ENCODE results near the gene AUTS2.

DNA sequence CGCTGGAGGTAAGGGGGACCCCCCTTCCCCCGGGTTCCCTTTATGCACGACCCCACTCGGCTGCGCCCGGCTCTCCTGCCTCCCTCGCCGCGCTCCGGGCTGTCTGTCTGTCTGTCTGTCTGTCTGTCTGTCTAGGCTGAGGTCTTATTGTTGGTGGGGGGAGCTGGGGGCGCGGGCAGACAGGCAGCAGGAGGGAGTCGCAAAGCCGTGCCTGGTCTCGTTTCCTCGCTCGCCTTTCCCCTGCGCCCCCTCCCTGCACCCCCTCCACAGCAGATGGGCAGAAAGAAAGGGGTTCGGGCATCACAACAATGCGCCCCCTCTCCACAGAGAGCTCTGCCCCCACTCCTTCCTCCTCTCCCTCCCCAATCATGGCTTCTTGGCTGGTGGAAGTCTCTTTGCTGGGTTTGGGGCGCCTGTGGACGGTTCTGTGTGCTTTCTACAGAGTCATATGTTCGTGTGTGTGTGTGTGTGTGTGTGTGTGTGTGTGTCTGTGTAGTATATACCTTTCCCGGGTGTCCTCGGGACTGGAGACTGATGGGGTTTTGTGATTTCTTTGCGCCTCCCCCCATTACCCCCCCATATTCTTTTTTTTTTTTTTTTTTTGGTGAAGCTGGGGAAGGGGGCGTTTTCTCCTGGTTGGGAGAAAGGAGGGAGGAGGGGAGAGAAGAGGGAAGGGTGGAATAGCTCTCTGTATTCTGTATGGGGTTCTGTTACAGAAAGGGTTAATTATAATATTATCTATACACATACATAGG lies 1.9 kb downstream of the AUTS2 start:
- TF ChIP-seq CBFB (CRISPR knock-in tag; IDR thresholded peaks at IDR 0.05; ENCODE audit: low read depth), result no peak
- TF ChIP-seq, protein P1, sequence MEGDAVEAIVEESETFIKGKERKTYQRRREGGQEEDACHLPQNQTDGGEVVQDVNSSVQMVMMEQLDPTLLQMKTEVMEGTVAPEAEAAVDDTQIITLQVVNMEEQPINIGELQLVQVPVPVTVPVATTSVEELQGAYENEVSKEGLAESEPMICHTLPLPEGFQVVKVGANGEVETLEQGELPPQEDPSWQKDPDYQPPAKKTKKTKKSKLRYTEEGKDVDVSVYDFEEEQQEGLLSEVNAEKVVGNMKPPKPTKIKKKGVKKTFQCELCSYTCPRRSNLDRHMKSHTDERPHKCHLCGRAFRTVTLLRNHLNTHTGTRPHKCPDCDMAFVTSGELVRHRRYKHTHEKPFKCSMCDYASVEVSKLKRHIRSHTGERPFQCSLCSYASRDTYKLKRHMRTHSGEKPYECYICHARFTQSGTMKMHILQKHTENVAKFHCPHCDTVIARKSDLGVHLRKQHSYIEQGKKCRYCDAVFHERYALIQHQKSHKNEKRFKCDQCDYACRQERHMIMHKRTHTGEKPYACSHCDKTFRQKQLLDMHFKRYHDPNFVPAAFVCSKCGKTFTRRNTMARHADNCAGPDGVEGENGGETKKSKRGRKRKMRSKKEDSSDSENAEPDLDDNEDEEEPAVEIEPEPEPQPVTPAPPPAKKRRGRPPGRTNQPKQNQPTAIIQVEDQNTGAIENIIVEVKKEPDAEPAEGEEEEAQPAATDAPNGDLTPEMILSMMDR (IDR thresholded peaks at IDR 0.05), result no peak
- TF ChIP-seq NR2C2 (CRISPR knock-in tag; IDR thresholded peaks at IDR 0.05), result no peak
- TF ChIP-seq, protein P2, sequence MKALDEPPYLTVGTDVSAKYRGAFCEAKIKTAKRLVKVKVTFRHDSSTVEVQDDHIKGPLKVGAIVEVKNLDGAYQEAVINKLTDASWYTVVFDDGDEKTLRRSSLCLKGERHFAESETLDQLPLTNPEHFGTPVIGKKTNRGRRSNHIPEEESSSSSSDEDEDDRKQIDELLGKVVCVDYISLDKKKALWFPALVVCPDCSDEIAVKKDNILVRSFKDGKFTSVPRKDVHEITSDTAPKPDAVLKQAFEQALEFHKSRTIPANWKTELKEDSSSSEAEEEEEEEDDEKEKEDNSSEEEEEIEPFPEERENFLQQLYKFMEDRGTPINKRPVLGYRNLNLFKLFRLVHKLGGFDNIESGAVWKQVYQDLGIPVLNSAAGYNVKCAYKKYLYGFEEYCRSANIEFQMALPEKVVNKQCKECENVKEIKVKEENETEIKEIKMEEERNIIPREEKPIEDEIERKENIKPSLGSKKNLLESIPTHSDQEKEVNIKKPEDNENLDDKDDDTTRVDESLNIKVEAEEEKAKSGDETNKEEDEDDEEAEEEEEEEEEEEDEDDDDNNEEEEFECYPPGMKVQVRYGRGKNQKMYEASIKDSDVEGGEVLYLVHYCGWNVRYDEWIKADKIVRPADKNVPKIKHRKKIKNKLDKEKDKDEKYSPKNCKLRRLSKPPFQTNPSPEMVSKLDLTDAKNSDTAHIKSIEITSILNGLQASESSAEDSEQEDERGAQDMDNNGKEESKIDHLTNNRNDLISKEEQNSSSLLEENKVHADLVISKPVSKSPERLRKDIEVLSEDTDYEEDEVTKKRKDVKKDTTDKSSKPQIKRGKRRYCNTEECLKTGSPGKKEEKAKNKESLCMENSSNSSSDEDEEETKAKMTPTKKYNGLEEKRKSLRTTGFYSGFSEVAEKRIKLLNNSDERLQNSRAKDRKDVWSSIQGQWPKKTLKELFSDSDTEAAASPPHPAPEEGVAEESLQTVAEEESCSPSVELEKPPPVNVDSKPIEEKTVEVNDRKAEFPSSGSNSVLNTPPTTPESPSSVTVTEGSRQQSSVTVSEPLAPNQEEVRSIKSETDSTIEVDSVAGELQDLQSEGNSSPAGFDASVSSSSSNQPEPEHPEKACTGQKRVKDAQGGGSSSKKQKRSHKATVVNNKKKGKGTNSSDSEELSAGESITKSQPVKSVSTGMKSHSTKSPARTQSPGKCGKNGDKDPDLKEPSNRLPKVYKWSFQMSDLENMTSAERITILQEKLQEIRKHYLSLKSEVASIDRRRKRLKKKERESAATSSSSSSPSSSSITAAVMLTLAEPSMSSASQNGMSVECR (CRISPR knock-in tag; IDR thresholded peaks at IDR 0.05; ENCODE audit: borderline replicate concordance), result no peak
- no peak for TF ChIP-seq SP1 (CRISPR knock-in tag; conservative IDR thresholded peaks at IDR 0.05)
- TF ChIP-seq FOXK1 (CRISPR knock-in tag; IDR thresholded peaks at IDR 0.05), result no peak
